IPS DF 19.7 (cell line): ENCODE measurements around the gene NELFB.

Experiments used
- DNase-seq: peaks from one replicate; pipeline ENCODE4 v3.0.0-alpha.2; 2013; ENCODE audit warnings: low read depth, low spot score

NELFB gene

DNA sequence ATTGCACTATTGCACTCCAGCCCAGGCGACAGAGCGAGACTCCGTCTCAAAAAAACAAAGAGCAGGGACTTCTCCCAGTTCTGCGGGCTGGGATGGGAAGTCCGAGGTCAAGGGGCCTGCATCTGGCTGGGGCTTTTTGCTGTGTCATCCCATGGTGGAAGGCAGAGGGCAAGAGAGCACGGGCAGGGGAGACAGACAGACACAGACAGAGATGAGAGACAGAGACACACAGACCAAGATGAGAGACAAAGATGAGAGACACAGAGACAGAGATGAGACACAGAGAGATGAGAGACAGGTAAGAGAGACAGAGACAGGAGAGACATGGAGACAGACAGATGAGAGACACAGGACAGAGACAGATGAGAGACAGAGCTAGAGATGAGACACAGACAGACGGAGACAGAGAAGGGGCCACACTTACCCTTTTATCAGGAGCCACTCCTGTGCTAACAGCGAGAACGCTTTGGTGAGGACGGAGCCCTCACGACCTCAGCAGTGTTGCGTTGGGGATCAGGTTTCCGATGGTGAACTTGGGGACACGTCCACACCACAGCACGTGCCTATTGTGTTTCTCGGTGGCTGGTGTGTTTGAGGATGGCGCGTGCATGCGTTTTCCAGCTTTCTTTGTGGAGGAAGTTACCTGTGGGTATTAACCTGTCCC lies 13.5 kb downstream of the NELFB start:
- no peak for DNase-seq

DNA sequence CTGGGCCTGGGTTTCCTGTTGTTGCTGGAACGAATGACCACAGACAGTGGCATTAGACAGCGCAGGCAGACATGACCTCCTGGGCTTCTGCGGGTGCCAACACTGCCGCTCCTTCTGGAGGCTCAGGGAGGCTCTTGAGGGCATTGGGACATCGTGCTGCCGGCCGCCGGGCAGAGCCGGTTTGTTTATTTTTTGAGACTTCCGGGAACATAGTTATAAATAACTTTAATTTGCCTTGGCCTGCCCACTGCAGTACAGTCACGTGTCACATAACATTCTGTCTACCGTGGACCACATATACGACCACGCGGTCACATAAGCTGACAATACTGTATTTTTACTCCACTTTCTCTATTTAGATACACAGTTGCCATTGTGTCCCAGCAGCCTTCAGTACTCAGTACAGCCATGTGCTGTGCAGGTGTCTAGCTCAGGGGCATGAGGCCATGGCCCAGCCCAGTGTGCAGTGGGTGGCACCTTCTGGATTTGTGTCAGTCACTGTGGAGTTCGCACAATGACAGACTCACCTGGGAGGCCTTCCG lies 14.2 kb downstream of the NELFB start:
- no peak for DNase-seq

DNA sequence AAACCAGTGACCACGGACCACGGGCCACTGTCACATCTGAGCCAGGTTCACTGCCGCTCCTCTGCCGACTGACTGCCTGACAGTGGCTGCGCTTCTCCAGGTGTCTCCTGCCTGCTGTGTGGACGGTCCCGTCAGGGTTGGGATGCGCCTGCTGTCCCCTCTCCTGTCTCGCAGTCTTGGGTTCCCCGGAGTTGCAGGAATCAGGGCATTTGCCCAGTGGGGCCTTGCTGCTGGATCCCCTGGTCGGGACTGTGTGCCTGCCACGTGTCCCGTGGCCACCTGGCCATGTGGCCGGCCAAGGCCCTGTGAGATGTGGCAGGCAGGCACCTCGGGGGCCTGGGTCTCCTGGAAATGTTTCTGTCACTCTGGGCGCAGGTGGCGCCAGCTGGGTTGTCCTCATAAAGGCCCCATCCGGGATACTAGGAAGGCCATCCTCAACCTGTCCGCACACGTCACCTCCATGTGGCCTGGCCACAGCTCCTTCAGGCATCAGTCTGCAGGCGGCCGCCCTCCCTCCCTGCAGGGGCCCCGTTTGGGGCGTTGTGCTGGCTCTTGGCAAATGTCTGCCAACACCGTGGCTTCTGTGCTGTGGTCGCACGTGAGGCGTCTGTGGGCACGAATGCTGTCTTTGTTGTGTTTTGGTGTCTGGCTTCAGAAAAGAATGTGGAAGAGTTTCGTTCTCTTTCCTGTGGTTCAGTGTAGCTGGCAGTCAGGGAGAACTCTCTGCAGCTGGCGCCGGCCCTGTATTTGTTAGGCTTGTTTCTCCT lies 16.0 kb downstream of the NELFB start:
- DNase-seq: no peak

DNA sequence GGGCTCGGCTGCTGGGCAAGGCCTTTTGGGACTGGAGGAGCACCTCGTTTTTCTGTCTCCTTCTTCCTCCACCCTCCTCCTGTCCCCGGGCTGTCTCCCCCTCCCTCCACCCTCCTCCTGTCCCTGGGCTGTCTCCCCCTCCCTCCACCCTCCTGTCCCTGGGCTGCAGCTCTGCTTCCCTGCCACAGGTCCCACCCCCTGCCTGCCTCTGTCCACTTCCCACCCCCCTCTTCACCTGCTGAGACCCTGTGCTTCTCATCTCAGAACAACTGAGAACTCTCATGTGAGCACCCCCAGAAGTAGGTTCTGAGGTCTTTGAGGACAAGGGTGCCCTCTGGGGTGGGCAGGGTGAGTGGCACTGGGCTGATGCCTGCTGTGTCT lies 16.6 kb downstream of the NELFB start:
- no peak for DNase-seq

DNA sequence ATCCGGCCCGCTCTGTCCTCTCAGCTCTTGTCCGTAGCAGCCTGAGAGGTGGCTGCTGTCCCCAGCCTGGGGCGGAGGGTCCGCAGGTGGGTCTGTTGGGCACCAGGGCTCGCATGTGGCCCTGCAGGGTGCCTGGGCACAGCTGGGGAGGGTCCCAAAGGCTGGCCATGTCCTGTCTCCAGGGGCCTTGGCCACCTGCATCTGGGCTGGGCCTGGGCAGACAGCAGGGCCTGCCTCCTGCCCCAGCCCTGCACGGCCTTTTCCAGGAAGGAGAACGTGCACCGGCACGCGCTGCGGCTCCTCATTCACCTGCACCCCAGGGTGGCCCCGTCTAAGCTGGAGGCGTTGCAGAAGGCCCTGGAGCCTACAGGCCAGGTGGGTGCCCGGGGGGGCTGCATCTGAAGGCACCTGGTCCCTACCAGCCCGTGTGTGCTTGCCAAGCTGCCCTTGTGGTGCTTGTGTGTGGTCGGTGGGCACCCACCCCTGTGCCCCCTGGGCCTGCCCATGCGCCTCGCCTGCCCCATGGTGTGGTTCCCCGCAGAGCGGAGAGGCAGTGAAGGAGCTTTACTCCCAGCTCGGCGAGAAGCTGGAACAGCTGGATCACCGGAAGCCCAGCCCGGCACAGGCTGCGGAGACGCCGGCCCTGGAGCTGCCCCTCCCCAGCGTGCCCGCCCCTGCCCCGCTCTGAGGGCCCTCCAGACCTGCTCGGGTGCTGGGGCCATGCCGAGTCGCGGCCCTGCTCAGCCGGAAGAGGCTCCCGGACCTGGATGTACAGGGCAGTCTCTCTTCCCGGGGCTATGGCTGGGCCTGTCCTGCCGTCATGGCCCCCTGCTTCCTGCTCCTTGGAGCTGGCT lies 17.3 kb downstream of the NELFB start:
- DNase-seq: no peak

DNA sequence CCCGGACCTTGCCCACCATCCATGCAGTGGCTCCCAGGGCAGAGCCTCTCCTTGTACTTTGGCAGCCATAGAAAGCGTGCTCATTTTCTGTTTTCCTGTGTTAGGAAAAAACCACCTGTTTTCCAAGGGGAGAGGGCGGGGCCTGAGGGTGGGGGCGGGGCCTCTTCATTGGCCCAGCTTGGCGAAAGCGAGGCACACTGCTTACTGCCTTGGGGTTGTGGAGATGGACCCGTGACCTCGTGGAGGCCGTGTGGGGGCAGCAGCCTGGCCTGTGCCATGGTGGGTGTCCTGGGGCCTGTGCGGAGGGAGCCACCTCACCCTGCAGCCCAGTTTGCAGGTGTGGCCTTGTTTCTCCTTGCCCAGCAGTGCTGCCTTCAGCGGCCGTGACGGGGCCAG lies 18.0 kb downstream of the NELFB start:
- no peak for DNase-seq

DNA sequence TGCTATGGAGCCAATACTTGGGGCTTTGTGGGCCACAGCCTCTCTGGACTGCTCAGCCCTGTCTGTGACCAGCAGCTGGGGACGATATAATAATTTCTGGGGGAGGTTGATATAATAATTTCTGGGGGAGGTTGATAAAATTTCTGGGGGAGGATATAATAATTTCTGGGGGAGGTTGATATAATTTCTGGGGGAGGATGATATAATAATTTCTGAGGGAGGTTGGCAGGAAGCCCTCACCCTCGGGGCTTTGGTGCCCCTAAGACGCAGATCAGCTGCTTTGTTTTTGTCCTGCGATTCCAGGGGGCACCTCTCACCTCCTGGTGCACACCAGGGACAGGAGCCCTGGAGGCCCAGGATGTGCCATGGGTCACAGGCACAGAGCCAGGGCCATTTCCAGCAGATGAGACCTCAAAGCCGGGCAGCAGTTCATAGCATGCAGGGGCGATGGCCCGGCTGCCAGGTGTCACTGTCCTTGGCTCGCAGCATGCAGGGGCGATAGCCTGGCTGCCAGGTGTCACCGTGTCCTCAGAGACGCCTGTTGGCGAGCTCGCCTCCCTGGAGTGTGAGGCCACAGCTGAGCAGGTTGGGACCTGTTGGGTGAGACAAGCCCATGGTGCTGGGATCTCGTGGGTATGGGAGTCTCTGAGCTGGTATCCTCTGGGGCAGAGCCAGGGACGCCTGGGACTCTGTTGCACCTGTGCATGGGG lies 18.6 kb downstream of the NELFB start:
- no peak for DNase-seq

DNA sequence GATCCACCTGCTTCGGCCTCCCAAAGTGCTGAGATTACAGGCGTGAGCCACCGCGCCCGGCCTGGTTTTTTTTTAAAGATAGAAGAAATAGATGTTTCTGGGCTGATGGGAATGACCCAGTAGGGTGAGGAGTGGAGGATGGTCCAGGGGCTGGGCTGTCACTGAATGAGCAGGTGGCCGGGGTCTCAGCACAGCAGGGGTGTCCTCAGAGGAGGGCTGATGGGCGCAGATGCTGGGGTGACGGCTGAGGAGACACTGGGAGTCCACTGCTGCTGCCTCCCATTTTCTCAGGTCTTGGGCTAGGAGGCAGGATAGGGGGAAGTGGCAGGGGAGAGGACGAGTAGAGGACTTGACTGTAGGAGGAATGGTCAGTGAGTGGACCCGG lies 20.1 kb downstream of the NELFB start:
- DNase-seq: no peak

DNA sequence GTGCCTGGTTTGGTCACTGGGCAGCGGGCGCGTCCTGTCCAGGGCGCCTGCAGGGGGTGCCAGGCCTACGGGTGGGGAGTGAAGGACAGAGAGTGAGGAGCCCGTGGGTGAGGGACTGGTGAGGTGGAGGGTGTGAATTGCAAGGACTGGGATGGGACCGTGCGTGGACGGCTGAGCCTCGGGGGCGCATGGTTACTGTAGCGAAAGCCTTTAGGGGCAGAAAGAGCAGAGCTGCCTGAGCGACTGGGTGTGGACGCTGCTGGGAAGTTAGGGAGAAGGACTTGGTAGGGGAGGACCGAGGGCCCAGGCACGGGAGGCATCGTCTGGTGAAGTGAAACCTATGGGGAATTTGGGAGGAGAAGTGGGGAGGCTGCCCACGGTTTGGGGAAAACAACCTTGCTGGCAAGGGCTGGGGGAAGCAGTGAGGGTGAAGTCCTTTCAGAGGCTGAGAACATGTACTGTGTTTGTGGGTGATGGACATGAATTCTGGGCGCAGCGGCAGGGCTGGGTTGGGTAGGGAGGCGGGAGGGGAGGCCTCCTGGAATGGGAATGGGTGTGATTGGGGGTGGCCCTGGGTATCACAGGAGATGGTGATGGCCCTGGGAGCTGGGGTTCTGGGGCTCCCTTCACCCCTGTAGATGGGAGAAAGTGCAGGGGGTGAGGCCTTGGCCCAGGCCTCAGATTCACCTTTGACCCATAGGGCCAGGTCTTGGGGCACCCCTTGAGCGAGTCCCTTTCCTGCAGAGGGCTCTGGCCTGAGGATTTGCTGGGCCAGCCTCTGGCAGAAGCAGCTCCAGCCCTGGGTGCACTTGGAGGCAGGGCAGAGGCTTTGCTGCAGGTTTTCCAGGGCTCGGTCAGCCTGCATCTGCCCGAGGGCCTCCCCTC lies 20.7 kb downstream of the NELFB start:
- DNase-seq: no peak

DNA sequence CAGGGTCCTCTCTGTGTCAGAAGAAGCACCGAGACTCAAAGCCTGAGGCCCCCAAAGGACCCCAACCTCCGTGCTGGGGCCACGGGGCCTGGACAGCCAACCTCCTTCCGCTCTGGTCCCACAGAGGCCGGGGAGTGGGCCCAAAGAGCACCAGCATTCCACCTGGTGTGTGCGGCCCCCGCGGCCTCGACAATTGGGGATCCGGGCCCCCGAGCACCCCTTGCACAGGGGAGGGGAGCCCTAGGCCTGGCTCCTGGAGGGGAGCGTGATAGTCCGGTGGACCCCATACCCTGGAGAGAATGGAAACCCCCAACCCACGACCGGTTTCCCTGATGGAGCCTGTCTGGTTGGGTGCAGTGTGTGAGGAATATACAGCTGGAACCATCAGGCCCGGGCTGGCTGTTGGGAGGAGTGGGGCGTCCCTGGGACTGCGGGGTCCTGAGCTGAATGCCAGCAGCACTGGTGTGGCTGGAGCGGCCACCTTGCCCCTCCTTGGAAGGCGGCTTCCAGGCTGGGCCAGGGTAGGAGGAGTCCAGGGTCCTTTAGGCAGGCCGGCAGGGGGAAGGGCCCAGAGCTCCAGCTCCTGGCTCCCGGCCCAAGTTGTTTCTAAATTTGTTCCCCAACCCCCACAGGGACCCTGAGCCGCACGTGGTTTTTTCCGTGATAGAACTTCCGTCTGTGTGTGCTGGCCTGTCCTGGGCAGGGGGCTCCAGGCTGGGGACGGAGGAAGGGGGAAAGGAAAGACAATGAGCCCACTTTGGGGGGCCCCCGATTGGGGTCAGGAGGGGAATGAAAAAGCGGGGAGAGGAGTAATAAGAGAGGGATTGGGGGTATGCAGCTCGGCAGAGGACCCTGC lies 21.6 kb downstream of the NELFB start:
- DNase-seq: no peak

DNA sequence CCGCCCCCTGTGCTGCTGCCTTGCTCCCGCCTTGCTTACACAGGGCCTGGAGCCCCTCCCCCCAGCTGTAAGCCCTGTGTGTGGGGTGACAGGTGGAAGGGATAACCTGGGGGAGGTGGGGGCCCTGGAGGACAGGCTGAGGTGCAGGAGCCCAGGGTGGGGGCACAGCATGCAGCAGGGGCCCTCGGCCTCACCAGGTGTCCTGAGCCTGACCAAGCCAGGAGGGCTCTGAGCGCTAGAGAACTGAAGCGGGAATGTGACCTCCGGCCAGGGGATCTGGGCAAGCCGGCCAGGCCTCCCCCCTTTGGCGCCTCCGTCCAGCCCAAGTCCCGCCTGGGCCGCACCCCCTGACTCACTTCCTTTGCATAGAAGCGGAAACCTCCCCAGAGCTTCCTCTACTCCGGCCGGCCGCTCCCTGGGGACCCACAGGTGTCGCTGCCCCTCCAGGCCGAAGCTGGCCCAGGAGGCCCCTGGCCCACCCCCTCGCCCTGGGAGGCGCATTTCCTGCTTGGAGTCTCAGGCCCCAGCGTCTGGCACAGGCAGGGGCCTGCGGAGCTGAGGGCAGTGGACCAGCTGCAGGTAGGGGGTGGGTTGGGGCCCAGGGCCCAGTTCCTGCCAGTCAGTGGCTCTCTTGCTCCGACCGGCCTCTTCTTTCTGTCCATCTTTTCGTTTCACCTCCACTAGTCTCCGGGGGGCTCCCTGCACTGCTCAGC lies 22.4 kb downstream of the NELFB start, which contains the start of gene TOR4A:
Gene TOR4A (plus strand): TSS at position 398 of the 713 bp plus-strand sequence. CDS start 964 bp downstream, outside the sequence.
- no peak for DNase-seq

DNA sequence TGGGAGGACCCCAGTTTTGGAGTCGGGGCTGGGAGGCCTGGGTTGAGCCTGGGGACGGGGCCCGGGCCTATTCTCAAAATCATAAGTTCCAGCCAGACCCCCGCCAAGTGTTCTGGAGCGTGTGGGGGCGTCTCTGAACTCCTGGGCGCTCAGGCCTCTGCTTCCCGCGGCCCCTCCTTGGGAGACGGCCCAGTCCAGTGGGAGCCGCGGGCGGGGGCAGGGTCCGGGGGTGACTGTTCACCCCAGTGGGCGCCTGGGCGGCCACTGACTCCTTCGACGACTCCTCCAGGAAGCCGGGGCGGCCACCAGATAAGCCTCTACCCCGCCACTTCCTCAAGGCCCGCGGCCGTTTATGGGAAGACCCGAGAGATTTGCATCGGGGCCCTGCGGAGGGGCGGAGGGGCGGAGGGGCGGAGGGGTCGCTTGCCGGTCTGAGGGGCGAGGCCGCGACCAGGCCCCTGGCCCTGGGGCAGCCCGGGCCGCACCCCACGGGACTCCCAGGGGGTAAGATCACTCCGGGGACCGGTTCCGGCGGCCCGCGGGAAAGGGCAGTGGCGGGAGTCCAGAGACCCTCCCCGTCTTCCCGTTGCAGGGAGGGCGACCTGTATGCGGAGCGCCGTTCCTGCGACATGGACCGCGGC lies 23.1 kb downstream of the NELFB start:
- DNase-seq: no peak

DNA sequence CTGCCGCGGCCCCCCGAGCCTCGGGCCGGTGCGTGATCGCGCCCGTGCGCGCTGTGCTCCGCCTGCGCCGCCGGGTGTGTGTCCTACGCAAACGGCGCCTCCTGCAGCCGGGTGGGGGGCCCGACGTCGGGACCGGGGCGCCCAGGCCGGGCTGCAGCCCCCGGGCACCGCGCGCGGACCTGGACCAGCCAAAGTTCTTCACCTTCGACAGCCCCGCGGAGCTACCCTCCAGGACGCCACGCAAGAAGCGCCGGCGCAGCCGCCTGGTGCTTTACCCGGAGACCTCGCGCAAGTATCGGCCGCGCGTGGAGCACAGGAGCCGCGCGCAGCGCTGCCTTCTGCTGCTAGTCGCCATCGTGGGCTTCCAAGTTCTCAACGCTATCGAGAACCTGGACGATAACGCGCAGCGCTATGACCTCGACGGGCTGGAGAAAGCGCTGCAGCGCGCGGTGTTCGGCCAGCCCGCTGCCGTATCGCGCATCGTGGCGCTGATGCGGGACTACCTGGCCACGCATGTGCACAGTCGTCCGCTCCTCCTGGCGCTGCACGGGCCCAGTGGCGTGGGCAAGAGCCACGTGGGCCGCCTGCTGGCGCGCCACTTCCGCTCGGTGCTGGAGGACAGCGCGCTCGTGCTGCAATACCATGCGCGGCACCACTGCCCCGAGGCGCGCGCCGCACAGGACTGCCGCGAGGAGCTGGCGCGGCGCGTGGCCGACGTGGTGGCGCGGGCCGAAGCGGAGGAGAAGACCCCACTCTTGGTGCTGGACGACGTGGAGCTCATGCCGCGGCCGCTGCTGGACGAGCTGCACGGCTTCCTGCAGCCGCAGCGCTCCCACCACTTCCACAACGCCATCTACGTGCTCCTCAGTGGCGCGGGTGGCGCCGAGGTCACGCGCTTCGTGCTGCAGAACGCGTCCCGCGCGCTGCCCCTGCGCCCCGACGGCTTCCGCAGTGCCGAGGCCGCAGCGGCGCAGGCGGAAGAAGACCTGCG lies 23.9 kb downstream of the NELFB start:
- DNase-seq: no peak

DNA sequence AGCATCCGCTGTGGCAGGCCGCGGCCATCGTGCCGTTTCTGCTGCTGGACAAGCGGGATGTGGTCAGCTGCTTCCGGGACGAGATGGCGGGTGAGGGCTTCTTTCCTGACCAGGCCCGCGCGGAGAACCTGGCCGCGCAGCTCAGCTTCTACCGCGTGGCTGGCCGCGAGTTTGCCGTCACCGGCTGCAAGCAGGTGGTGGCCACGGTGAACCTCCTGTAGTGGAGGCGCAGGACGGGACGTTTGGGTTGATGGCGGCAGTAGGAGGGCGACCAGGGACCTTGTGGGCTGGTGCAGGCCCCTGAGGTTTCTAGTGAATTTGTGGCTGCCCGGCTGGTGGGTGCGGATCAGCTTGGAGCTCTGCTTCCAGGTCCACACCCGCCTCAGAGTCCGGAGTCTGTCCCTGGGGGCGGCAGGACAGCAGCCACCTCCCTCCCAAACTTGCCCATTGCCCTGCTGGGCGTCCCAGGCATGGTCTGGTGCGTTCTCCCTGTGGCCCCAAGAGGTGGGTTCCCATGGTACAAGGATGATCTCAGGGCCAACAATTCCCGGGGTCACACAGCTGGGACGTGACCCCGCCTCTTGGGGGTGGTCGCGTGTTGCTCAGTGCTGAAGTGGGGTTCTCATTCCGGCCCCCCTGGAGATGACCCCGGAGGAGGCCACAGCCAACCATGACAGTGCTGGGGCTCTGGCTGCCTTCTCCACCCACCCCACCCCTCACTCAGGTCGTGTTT lies 24.8 kb downstream of the NELFB start:
- no peak for DNase-seq

DNA sequence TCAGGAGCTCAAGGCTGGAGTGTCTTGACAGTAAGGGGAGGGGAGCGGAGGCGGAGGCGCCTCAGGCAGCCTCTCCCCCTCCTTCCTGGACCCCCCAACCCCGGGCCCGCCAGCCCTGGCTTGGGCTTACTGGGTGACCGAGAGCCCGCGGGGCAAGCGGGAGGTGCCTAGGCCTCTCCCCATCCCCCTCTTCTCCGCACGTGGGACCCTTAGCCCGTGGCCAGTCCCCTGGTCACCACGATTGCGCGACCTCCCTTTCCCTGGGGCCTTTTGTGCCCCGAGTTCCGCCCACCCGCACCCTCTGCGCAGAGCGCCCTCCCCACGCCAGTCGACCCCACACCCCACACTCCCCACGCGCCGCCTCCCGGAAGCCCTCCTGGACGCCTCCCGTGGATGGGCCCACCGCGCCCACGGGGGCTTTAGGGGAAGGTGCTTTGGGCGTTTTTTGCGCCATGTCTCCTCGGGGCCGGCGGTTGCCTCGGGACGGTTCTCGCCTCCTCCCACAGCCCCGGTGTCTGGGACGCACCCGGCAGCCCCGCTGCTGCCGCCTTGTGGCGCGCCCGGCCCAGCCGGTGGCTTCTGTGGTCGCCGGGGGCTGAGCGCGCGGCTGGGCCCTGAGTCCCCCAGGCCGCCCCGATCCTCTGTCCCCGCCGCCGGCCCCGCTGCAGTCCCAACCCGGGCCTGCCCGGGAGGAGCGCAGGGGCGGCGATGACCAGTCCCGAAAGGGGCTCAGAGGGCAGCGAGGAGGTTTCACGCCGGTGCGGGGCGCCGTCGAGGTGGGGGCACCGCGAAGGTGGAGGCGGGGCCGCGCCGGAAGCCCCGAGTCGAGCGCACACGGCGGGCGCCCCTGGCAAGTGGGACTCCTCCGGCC lies 25.6 kb downstream of the NELFB start:
- DNase-seq: no peak
